HG02678 (cell line): ENCODE data around the gene MAPK4.
A peak's percentile ranks its signal among the peaks of the same experiment; 100 is the strongest.

Experiments
- ATAC-seq: cut with Tn5 transposase; IDR thresholded peaks from one replicate; pipeline ENCODE4 v1.9.1; 2021; ENCODE audit warnings: mild to moderate bottlenecking, moderate library complexity; ENCODE audit not compliant: unreplicated experiment

The MAPK4 gene

DNA sequence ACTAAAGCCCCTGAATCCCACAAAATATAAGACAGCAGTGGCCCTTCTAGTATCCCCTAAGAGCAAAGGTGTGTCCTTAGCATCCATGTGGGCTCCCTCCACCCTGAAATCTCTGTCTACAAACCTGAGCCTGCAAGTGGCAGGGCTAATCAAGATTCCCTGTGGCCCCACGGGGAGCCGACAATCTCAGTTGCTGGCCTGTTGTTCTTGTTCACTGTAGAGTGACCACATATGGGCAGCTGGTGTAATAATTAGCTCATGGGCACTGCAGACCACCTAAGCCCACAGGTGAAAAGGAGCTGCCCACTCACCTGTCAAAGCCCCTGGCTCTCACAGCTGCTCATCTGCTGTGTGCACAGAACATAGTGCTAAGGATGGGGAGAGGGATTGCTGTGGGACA lies 157.7 kb downstream of the MAPK4 start:
- ATAC-seq = no peak

DNA sequence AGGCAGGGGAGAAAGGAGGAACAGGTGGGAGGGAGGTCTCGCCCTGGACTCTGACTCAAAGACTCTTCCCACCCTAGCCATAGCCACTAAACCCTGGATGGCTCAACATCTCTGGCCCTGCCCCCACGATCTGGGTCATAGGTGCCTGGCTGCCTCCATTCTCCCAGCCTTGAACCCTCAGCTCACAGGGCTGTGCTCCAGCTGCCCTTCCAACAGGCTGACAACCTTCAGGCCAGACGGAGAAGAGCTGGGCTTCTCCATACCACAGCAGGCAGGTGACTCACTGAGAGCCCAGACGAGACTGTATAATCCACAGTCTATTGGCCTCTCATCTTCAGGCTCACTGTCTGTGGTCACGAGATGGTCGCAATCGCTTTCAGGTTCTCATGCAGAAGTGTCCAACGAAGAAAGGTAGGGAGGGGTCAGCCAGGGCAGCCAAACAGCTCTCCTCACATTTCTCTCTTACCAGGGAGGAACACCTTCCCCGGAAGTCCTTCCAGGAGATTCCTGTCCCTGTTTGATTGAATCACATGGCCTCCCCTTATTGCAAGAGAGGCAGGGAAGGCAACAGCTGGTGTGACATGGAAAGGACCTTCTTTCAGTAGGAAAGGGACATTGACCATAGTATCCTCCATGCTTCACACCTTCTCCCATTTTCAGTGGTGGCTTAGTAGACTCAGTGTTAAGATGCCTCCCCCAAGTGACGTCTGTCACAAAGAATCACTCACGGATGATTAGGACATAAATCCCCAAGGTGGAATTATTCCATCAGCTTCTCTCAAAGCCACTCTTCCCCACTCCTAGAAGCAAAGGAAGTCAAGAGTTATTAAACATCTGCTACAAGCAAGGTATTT lies 159.8 kb downstream of the MAPK4 start:
- ATAC-seq = no peak

DNA sequence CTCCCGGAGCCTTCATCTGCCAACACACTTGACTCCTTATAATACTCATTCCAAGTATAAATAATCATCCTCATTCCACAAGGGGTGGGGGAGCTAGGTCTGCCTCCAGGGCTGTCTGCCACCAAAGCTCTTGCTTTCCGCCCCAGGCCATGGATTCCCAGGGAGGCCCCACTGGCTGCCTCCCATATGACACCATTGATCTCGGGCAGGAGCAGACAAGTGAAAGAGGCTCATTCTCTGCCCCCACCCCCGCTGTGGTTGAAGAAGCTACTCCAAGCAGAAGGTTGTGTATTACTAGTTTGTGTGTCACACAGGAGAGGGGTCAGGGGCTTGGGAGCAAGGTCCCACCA lies 160.4 kb downstream of the MAPK4 start:
- ATAC-seq = no peak

DNA sequence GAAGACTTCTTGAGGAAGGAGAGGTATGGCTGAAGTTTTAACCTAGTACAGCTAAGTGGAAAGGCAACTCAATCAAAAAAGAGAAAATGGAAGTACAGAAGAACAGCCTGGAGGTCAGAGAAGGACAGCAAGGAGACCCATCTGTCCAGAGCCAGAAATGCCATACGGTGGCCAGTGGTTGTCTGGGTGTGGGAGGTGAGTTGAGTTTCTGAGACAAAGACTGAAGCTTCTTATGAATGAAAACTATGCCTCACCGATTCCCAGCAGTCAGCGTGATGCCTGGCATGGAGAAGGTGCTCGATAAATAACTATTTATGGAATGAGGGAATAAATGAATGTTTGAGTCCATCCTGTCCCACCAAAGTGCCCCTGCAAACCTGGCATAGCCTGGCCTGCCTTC lies 161.1 kb downstream of the MAPK4 start:
- ATAC-seq = no peak

DNA sequence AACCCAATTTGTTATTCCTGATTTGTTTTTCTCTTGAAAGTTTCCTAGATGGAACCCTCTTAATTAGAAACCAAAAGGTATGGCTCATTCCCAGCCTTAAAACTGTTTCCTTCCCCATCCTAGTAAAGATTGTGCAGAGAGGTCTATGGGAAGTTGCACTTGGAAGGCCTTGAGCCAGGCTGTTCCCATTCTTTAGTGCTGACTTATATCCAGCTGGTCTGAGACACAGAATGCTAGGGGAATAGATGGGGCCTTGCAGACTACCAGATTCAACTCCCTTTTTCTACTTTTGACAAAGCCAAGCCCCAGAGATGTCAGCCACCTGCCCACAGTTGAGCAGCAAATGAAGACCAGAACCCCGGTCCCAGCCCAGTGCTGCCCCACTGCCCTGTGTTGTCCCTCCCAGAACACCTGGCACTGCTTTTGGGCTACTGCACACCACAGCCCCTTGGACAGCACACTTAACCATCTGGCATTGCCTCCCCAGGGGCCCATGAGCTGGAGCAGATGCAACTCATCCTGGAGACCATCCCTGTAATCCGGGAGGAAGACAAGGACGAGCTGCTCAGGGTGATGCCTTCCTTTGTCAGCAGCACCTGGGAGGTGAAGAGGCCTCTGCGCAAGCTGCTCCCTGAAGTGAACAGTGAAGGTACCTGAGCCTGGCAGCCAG lies 161.7 kb downstream of the MAPK4 start:
- ATAC-seq = no peak

DNA sequence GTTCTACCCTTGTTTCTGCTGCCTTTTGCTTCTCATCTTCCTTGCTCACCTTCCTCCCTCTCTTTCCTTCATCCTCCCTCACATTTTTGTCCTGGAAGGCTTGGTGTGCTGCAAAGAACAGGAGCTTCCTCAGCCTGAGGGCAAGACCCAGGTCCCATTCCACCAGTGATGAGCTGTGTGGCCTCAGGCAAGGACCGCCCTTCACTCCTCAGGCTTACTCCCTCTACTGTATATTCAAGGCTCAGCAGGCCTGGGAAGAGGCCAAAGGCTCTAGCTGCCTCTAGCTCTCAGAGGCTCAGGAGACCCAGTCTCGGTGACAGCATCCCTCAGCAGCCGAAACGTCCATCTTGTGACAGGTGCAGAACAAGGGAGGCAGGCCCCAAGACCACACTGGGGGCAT lies 162.4 kb downstream of the MAPK4 start:
- no peak for ATAC-seq

DNA sequence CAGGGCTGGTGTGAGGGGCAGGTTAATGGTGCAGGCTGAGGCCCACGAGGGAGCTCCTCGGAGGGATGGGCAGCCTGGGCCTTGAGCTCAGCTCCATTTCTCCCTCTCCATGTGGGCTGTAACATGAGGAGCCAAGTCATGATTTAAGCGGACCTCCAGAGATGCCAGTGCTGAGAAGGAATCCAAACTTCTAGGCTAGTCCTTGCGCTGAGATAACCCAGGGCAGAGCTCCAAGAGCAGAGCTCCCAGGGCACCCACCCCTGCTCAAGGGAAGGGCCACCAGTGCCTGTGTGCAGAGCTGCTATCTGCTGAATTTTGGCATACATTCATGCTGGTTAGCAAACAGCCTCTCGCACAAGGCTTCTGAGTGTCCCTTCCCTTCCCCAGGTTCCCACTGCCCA lies 164.9 kb downstream of the MAPK4 start:
- no peak for ATAC-seq

DNA sequence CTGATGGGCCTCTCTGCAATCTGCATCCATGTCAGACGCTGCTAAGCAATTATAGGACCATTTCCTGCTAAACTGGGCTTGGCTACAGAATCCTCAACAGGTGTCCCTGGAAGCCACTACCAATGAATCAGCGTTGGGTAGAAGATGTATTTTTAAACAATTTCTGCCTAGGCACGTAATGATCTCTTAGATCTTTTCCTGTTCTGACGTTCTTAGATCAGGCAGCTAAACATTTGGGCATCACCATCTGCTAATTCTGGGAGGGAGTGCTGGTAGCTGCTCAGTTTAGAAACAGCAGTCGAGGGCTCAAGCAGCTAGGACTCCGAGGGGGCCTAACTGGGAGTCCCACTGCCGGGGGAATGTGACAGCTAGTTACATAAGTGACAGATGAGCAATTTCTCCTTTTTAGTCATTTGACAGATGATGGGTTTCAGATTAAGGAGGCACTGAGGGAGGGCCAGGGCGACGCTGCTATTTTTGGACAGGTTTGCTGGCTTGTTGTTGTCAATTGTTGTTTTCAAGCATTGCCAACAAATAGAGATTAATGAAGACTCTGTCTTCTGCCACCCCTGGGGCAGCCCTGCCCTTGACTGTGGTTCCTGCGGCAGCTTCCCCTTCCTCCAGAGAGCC lies 167.2 kb downstream of the MAPK4 start:
- ATAC-seq = peak; percentile 74

DNA sequence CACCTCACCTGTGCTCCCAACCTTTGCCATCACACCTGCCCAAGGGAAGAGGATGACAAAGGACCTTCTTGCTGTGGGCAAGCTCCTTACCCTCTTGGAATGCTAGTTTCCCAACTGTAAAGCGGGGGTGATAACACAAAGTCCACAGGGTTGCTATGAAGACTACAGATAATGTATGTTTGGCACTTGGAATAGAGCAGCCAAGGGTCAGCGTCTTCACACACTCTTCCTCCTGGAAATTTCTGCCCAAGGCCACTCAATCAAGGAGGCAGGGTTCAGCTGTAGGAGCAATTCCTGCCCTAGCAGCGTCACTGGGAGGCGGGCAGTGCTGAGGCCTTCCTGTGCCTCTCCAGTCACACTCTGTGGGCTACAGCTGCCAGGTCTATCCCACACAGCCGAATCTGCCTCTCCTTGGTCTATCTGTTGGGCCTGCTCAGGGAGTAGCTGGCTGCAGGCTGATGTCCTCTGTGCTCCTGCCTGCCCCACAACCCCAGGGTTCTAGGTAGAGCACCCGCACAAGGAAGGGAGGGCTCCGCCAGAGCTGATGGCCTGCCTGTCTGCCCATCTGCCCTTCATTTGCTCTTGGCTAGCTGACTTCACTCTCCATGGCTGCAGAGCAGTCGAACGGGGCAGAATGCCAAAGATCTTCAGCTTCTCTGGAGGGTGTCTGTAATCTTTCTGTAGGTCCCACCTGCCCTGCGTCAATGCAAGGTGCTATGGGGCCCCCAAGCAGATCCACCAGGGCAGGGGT lies 168.0 kb downstream of the MAPK4 start:
- ATAC-seq = no peak

DNA sequence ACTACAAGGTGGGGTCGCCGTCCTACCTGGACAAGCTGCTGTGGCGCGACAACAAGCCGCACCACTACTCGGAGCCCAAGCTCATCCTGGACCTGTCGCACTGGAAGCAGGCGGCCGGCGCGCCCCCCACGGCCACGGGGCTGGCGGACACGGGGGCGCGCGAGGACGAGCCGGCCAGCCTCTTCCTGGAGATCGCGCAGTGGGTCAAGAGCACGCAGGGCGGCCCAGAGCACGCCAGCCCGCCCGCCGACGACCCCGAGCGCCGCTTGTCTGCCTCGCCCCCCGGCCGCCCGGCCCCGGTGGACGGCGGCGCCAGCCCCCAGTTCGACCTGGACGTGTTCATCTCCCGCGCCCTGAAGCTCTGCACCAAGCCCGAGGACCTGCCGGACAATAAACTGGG lies 169.5 kb downstream of the MAPK4 start:
- ATAC-seq = no peak

DNA sequence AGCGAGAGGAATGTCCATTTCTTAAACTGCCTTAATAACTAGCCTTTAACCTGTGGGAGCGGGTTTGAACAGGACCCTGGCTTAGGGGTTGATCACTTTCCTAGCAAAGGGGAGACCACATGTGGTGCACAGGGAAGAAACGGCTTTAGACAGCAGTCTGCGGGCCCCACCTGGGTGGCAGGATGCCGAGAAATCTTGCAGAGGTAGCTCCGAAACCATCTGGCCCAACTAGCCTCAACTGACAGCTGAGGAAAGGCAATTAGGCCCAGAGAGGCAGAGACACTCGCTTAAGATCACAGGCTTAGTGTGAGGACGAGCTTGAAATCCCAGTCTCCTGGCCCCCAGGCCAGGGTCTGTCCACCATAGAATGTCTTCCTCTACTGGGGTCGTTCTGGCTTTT lies 170.1 kb downstream of the MAPK4 start:
- ATAC-seq = no peak

DNA sequence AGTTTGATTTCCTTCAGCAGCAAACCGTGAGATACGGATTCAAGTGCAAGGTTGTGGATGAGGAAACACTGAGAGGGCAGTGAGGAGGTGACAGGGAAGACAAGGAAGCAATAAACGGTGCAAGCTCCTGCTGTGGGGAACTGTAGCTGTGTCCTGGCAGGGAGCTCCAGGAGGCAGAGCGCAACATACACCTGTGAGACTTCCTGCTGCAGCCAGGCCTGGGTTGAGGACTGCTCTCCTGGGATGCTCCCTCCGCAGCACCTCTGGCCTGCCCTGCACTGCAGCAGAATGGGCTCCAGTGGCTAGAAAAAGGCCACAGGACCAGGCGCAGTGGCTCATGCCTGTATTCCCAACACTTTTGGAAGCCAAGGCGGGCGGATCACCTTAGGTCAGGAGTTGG lies 174.5 kb downstream of the MAPK4 start:
- no peak for ATAC-seq

DNA sequence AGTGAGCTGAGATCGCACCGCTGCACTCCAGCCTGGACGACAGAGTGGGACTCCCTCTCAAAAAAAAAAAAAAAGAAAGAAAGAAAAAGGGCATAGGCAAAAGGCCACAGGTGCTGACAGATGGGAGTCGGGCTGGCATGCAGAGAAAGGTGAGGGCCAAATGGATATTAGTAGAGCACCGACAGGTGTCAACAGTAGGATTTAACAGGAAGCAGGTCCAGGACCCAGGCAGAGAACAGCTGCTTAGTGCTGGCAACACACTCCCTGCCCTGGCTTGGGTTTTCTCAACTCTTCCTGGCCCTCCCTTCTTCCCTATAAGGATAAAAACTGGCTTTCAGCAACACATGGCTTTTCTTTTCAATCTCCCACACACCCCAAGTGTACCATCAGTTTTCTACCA lies 175.0 kb downstream of the MAPK4 start:
- no peak for ATAC-seq

DNA sequence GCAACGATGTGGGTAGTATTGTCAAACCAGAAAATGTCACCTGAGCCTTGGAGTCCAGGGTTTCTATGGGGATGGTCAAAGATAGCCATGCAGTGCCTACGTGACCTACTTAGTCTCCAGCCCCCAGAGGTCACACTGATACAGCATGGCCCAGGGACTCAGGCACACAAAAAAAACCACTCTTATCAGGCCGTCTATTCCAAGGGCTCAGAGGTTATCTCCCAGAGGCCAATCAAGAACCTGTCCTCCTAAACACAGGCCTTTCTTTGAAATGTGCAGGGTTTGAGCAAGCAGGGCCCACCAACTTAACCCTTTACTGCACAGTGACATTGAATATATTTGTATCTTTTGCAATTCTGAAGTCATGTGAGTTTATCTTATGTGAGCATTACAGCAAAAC lies 177.2 kb downstream of the MAPK4 start:
- ATAC-seq = no peak

DNA sequence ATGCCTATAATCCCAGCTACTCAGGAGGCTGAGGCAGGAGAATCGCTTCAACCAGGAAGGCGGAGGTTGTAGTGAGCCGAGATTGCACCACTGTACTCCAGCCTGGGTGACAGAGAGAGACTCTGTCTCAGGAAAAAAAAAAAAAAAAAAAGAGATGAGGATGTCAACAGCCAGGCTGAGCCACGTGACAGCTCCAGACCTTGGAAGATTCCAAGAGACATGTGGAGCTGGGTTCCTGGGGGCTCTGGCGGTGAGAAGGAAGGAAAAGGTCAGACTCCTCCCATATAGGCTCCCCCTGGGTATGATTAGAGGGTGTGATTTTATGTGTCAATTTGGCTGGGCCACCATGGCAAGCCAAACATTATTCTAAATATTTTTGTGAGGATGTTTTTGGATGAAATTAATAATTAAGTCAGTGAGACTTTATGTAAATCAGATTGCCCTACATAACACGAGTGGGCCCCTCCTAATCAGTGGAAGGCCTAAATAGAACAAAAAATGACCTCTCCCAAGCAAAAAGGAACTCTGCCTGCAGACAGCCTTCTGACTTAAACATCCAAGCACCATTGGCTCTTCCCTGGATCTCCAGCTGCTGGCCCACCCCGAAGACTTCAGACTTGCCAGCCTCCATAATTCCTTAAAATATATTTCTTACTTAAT lies 178.3 kb downstream of the MAPK4 start:
- no peak for ATAC-seq

DNA sequence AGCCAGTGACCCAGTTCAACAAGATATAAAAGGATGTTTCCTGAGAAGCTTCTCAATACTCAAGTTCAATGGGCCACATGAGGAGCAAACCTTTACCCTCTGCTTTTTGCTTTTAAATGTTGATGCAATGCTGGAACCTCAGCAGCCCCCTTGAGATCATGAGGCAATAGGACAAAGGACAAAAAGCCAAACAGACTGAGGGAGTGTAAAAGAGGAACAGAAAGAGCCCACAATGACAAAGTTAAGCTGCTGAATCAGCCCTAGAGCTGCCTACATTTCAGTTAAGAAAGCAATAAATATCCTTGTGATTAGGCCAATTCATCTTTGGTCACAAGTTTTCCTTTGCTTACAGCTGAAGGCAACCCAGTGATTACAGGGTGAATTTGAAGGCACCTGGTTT lies 183.1 kb downstream of the MAPK4 start:
- ATAC-seq = no peak

DNA sequence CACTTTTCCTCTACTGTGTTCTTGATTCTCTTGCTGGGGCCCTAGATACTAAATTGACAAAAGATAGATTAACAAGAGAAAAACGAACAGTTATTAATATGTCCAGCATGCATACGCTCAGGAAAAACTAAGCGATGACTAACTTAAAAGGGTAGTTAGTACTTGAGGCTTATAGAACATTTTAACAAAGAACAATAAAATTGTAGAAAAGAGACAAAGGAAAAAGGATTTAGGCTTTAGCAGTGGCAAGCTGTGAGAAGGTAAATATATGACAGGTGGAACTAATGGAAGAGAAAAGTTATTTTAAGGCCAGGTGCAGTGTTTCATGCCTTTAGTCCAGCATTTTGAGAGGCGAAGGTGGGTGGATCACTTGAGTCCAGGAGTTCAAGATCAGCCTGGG lies 184.4 kb downstream of the MAPK4 start:
- ATAC-seq = no peak

DNA sequence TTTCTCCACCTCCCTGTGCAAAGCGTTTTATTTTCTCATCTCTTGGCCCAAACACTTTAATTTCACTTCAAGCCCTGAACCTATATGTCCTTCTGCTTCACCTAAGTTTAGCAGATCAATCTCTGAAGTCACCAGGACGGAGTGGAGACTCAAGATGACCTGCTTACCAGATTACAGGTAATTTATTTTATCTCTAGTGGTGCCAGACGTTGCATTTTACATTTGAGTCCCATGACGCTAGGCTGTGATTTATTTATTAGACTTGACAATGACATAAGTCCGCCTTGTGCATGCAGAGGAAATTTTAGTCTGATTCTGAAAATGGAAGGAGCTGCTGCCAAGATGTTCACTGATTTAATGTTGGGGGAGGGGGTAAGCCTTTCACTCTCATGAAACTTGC lies 186.1 kb downstream of the MAPK4 start:
- no peak for ATAC-seq

DNA sequence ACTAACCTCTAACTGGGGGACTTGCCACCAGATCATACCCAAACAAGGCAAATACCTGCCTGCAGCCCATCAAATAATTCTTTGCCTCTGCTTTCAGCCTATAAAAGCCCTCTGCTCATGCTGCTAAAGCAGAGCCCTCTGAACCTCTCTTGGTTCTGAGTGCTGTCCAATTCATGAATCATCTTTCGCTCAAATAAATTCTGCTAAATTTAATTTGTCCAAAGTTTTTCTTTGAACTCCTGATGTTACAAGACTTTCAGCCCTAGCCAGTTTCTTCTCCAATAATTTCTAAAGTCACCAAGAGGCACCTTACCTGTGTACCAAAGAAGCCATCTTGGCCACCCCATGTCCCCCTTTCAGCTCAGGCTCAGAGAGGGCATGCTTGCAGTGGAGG lies 188.0 kb downstream of the MAPK4 start:
- ATAC-seq = no peak

DNA sequence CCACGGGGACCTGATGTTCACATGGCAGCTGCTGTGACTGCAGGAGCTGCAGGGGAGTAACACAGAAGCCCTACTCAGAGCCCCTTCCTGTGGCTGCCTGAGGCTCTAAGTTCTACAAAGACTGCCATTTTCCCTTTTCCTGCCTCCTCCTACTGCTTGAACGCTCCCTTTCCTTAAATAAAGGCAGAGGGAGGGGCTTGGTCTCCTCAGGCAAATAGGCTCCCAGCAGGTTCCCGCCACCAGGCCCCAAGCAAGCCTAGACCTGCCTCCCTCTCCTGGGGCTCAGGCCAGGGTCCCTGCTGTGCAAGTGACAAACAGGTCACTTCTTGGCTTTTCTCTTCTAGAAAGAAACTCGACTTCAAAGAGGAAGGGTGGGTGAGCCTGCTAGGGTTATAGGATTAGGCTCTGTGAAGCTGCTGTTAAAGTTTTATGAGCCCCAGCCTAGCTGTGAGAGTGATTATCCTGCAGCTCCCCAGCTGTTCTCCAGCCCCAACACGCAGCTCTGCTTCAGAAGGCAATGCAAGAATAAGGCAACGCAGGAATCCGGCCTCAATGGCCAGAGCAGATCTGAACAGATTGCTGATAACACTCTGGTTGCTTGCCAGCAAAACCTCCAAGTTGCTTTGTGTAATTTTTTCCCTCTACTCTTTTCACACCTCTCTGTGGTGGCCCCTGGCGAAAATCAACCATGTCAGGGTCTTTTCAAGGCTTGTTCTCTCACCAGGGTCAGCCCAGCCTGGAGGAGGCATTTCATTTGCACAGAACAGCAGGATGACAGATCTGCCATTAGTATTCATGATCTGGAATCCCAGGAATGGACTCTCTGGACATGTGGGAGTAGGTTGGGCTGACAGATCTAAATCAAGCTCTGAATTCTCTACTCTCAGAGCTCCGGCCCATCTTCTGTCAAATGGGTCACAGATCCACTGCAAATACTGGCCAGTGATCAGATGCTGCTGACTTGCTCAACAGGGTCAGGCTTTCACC lies 188.6 kb downstream of the MAPK4 start:
- no peak for ATAC-seq
